Gastrocnemius medialis (tissue), 4 donors: ENCODE measurements around the gene IGSF9B. TPM values are rescaled to one million over a fixed set of nuclear protein-coding genes. Genes with fewer than 3 reads are reported as not detected.

Experiments
- ATAC-seq, 2 donors: fragments of 150-250 bp; one replicate each; pipeline ENCODE4 v1.9.1; 2016
- DNase-seq, 2 donors: peaks; one replicate each; pipeline ENCODE4 v3.0.0-alpha.2; 2019
- H3K27ac ChIP-seq, 4 donors: fragments of 200-600 bp; sonication (generic); 1 replicate in 1 of 4; 2 replicates in 3 of 4; pipeline ENCODE4 v1.5.1; 2016 to 2018; ENCODE audit warnings: mild to moderate bottlenecking in 2 of 4, moderate library complexity in 1 of 4
- H3K27me3 ChIP-seq, 3 donors: fragments of 200-600 bp; sonication (generic) in 2 of 3; 1 replicate in 1 of 3; 2 replicates in 2 of 3; pipeline versions ENCODE4 v1.5.1 to v1.6.0; 2016 to 2019; ENCODE audit warnings: mild to moderate bottlenecking in 1 of 3, moderate library complexity in 1 of 3
- H3K36me3 ChIP-seq, 2 donors: fragments of 200-600 bp; sonication (generic) in 1 of 2; one replicate each; pipeline ENCODE4 v1.5.1; 2017 to 2018
- H3K4me1 ChIP-seq, 2 donors: fragments of 200-600 bp; sonication (generic) in 1 of 2; one replicate each; pipeline ENCODE4 v1.5.1; 2016 to 2017; ENCODE audit warnings: mild to moderate bottlenecking in 2 of 2
- H3K4me3 ChIP-seq, 4 donors: fragments of 200-600 bp; sonication (generic) in 3 of 4; 1 replicate in 1 of 4; 2 replicates in 3 of 4; pipeline ENCODE4 v1.5.1; 2016 to 2019; ENCODE audit warnings: mild to moderate bottlenecking in 2 of 4
- H3K9me3 ChIP-seq, 3 donors: fragments of 200-600 bp; sonication (generic) in 2 of 3; 1 replicate in 1 of 3; 2 replicates in 2 of 3; pipeline ENCODE4 v1.5.1; 2016 to 2019
- POLR2A ChIP-seq, 2 donors: fragments of 450-650 bp; IDR thresholded peaks; one replicate each; pipeline ENCODE4 v1.6.1; 2017; ENCODE audit warnings: antibody characterized with exemption in 2 of 2, mild to moderate bottlenecking in 2 of 2, moderate library complexity in 2 of 2
- in situ Hi-C, 4 donors: fragments of 200-750 bp; cut with MboI; loops; one replicate each; pipeline versions ENCODE4 v1.15.0 to v1.8.0; 2017; ENCODE audit warnings: low sequenced_read_pairs in 4 of 4
- intact Hi-C: fragments of 100-400 bp; cut with DNase I; formaldehyde crosslinking; loops from one replicate; pipeline ENCODE4 v1.15.1; 2023; ENCODE audit warnings: low total_unique reads
- total RNA-seq, 4 donors: library from RNA; depleted of rRNA; stranded (reverse); fragments of >200 nt; gene quantifications; one replicate each; pipeline versions ENCODE4 v1.1.0 to v1.2.3, GENCODE V29; 2016
- TF ChIP-seq, protein P1 (sequence below), 5 experiments: fragments of 450-650 bp in 3 of 5; fragments of 200-600 bp in 2 of 5; sonication (generic) in 2 of 5; IDR thresholded peaks in 4 of 5; conservative IDR thresholded peaks in 1 of 5; 1 replicate in 4 of 5; 2 replicates in 1 of 5; pipeline ENCODE4 v1.5.1; 2016 to 2019; ENCODE audit warnings: antibody characterized with exemption in 5 of 5, mild to moderate bottlenecking in 3 of 5, moderate library complexity in 3 of 5

Gene IGSF9B
- total RNA-seq, 4 donors from 2014 or later: 0.07 to 2.5 (median 1.4) TPM

DNA sequence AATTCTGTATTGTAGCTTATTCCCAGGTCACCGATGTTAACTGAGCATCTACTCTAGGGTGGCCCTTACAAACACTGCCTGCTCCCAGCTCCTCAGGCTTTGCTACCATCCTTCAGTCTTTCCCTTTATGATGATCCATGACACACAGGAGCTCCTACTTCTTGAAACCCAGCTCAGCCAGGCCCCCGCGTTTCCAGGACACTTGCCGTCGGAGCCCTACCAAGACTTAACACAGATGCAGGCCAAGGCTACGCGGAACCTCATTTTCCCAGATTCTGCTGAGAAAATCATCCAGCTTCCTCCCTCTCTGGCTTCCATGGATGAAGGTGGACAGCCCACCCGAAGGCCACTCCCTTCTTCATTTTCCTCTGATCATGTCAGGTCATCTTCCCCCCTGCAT, 18.6 kb downstream of the IGSF9B start:
- intact Hi-C loops (no loop called here), in situ Hi-C loops (loop anchor here in 3 of 4 donors (25.0 kb wide), 1 partner anchor 199 kb away; no protein-coding TSS in a partner anchor)
- no peak for TF ChIP-seq POLR2A (IDR thresholded peaks at IDR 0.05)
- TF ChIP-seq, protein P1, sequence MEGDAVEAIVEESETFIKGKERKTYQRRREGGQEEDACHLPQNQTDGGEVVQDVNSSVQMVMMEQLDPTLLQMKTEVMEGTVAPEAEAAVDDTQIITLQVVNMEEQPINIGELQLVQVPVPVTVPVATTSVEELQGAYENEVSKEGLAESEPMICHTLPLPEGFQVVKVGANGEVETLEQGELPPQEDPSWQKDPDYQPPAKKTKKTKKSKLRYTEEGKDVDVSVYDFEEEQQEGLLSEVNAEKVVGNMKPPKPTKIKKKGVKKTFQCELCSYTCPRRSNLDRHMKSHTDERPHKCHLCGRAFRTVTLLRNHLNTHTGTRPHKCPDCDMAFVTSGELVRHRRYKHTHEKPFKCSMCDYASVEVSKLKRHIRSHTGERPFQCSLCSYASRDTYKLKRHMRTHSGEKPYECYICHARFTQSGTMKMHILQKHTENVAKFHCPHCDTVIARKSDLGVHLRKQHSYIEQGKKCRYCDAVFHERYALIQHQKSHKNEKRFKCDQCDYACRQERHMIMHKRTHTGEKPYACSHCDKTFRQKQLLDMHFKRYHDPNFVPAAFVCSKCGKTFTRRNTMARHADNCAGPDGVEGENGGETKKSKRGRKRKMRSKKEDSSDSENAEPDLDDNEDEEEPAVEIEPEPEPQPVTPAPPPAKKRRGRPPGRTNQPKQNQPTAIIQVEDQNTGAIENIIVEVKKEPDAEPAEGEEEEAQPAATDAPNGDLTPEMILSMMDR (IDR thresholded peaks at IDR 0.05 in 4 of 5, conservative IDR thresholded peaks at IDR 0.05 in 1 of 5): no peak
- H3K4me3 ChIP-seq: no peak overlapping the region
- no peaks in the 10 kb centered on the region for H3K9me3 ChIP-seq
- no peaks in the 10 kb centered on the region for H3K27me3 ChIP-seq
- no peak overlapping the region for H3K27ac ChIP-seq
- no peaks in the 10 kb centered on the region for H3K36me3 ChIP-seq
- DNase-seq (no peak), ATAC-seq (no peak)
- H3K4me1 ChIP-seq: no peaks in the 10 kb centered on the region

DNA sequence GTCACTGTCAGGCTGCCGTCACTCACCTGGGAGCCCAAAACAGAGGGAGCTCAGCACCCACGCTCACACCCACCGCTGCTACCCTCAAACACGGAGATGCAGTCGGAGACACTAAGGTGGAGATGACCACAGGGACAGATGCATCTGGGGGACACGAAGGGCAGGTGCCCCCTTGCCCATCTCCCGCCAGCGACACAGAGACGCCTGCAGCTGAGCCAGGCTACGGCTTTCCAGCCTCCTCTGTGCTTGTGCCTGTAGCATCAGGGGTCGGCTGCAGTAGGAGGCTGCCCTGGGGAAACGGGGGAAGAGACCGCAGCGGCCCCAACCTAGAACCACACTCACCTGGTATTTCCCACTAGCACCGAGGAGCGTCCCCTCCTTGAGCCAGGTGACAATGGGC, 19.3 kb downstream of the IGSF9B start:
- Histone ChIP-seq H3K36me3 (no peaks in the 10 kb centered on the region), H3K9me3 (no peaks in the 10 kb centered on the region), H3K27ac (no peak overlapping the region), H3K4me1 (no peaks in the 10 kb centered on the region), H3K4me3 (no peak overlapping the region), H3K27me3 (no peaks in the 10 kb centered on the region)
- in situ Hi-C loops (loop anchor here in 3 of 4 donors (25.0 kb wide), 1 partner anchor 200 kb away; no protein-coding TSS in a partner anchor), intact Hi-C loops (no loop called here)
- TF ChIP-seq POLR2A (IDR thresholded peaks at IDR 0.05): no peak
- TF ChIP-seq, protein P1 (IDR thresholded peaks at IDR 0.05 in 4 of 5, conservative IDR thresholded peaks at IDR 0.05 in 1 of 5): no peak
- DNase-seq: no peak
- ATAC-seq: no peak

DNA sequence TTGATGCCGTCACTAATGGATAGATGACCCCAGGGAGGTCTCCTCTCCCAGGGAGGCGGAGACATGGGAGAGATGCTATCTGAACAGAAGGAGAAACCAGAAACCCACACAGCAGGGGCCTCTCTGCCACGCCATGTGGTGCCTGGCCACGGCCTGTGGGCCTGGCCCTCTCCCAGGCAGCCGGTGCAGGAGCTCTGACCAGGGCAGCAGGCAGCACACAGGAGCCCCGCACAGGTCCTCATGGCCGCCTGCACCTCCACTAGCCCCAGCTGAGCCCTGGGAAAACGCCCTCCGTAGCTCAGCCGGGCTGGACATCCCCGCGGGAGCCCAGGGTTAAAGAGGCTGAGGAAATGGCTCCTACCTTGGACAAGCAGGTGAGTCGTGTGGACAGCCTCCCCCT, 19.8 kb downstream of the IGSF9B start:
- Histone ChIP-seq H3K36me3 (no peaks in the 10 kb centered on the region), H3K9me3 (no peaks in the 10 kb centered on the region), H3K27ac (no peak overlapping the region), H3K27me3 (no peaks in the 10 kb centered on the region), H3K4me3 (no peak overlapping the region), H3K4me1 (no peaks in the 10 kb centered on the region)
- ATAC-seq (no peak), DNase-seq (no peak)
- TF ChIP-seq POLR2A (IDR thresholded peaks at IDR 0.05): no peak
- TF ChIP-seq, protein P1 (IDR thresholded peaks at IDR 0.05 in 4 of 5, conservative IDR thresholded peaks at IDR 0.05 in 1 of 5): no peak
- in situ Hi-C loops (loop anchor here in 3 of 4 donors (25.0 kb wide), 1 partner anchor 200 kb away; no protein-coding TSS in a partner anchor), intact Hi-C loops (no loop called here)

DNA sequence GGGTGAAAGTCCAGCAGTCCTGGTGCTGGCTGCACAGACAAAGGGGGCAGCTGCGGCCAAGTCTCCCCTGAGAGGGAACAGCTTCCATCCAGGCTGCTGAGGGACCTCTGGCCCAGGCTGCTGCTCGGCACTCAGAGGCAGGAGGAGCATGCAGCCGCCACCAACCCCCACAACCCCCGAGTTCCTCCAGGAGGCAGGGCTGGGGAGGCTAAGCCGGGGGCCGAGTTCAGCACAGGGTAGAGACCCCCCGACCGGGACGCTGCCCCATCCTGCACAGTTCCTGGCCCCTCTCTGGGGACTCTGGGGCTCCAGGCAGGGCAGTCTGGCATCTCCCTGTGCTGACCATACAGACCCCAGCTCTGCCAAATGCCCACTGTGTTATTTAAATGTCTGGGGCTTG, 20.2 kb downstream of the IGSF9B start:
- no peak for ATAC-seq
- no peak overlapping the region for H3K4me3 ChIP-seq
- no peak for DNase-seq
- no peak for TF ChIP-seq POLR2A (IDR thresholded peaks at IDR 0.05)
- TF ChIP-seq, protein P1 (IDR thresholded peaks at IDR 0.05 in 4 of 5, conservative IDR thresholded peaks at IDR 0.05 in 1 of 5): no peak
- intact Hi-C loops (no loop called here), in situ Hi-C loops (loop anchor here in 3 of 4 donors (25.0 kb wide), 1 partner anchor 201 kb away; no protein-coding TSS in a partner anchor)
- no peaks in the 10 kb centered on the region for H3K27me3 ChIP-seq
- H3K9me3 ChIP-seq: no peaks in the 10 kb centered on the region
- H3K4me1 ChIP-seq: no peaks in the 10 kb centered on the region
- no peaks in the 10 kb centered on the region for H3K36me3 ChIP-seq
- H3K27ac ChIP-seq: no peak overlapping the region

DNA sequence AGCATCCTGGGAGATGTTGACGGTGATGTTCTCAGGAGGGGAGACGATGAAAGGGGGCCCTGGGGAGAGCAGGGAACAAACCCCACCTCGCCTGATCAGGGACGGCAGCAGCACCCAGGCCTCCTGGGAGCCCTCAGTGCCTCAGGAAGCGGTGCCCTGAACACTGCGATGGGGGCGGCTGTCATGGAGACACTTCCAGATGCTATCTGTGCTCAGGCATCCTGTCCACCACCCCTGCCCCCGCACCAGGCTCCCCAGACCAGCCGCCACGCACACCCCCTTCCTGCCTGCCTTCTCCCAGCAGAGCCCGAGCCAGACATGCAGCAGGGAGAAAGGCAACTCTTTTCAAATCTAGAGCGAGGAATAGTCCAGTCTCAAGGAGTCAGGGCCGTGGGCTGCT, 20.6 kb downstream of the IGSF9B start:
- Histone ChIP-seq H3K4me3 (no peak overlapping the region), H3K36me3 (no peaks in the 10 kb centered on the region), H3K9me3 (no peaks in the 10 kb centered on the region), H3K27me3 (no peaks in the 10 kb centered on the region), H3K4me1 (no peaks in the 10 kb centered on the region), H3K27ac (no peak overlapping the region)
- in situ Hi-C loops: loop anchor here in 3 of 4 donors (25.0 kb wide), 1 partner anchor 201 kb away; no protein-coding TSS in a partner anchor
- DNase-seq (no peak), ATAC-seq (no peak)
- no peak for TF ChIP-seq POLR2A (IDR thresholded peaks at IDR 0.05)
- TF ChIP-seq, protein P1 (IDR thresholded peaks at IDR 0.05 in 4 of 5, conservative IDR thresholded peaks at IDR 0.05 in 1 of 5): no peak
- intact Hi-C loops: no loop called here
